HG03432 (cell line): Measurements from ENCODE around the gene FAM163B.

Experiments used
- ATAC-seq: cut with Tn5 transposase; IDR thresholded peaks from one replicate; pipeline ENCODE4 v1.9.1; 2021; ENCODE audit warnings: mild to moderate bottlenecking, moderate library complexity; ENCODE audit not compliant: unreplicated experiment

The FAM163B gene

DNA sequence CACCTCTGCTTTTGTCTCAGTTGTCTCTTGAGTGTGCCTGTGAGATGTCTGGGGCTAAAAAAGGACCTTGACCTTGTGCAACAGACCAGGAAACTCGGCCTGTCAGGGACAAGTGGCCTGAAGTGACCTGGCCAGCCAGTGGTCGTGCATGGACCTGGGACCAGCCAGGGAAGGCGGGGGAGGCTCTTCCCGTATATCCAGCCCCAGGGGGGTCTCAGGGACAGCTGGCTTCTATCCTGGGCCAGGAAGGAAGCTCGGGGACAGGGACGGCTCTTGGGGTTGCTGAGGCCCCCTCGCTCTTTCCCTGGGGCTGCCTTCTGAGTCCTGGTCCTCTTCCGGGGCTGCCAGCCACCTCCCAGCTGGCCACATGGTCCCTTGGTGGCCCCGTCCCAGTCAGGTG lies 77.9 kb downstream of the FAM163B start:
- ATAC-seq = no peak

GRCh38 chr9:133529874-133530273 lies 79.3 kb downstream of the FAM163B start:
- ATAC-seq = no peak

DNA sequence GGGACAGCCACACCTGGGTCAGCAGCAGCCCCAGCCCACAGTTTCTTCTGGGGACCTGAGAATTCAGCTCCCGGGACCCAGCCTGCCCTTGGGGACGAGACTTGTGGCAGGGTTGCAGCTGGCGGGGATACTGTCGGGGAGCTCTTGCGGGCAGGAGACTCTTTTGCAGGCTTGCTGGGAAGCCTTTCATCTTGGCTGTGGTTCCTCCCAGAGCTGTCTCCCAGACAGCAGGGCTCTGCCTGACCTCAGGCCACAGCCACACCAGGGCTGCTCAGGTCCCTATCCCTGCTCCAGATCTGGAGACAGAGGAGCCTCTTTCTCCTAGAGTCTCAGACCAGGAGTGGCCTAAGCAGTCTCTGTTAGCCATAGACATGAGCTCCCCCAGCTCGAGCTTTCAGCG lies 79.7 kb downstream of the FAM163B start:
- no peak for ATAC-seq

DNA sequence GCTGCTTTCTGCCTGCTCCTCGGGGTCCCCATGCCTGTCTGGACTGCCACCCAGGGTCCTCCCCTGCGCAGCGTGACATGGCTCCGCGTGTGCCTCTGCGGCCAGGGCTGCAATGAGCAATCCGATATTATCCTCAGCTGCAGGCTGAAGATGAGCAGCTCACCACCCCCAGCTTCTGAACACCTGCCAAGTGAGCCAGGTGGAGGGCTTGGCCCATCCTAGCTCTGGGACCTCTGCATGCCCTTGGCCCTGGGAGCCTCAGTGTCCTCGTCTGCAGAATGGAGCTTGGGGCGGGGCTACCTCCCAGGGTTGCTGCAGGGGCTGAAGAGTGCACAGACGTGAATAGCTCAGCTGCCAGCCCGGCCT lies 80.3 kb downstream of the FAM163B start:
- ATAC-seq = no peak

DNA sequence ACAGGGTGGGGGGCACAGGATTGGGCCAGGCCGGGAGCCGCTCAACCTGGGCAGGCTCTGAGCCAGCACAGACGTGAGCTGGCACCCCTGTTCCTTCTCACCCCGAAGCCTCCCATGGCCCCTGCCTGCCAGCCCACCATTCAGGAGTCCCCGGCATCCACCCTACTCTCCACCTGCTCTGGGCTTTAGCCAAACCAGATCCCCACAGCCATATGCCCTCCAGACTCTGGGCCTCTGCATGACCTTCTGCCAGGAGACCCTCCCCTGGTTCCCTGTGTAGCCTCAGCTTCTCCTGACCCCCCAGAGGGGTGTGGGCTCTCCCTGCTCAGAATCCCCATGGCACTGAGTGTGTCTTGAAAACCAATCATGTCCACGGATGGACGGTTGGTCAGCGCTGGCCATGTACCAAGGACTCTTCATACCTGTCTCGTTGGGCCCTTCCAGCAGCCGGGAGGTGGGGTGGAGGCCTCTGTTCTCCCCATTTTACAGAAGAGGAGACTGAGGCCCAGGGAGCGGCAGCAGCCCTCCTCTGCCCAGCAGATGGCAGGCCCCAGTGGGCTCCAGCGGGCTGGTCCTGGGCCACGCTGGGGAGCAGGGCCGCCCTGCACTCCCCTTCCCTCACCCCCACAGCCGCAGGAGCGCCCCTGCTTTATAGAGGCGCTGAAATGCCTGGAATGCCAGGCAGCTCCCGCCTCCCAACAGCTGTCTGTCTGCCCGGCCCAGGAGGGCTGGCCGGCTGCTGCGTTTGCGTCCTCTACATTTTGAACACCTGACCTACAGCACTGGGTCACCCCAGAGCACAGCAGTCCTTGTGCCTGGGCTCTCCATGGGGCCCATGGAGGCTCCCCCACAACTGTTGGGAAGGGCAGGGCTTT lies 81.0 kb downstream of the FAM163B start:
- no peak for ATAC-seq

GRCh38 chr9:133527444-133527920 lies 81.7 kb downstream of the FAM163B start:
- no peak for ATAC-seq
